ENCODE measurements around the gene KLRF1. TPM values are rescaled to one million over a fixed set of nuclear protein-coding genes. Genes with fewer than 3 reads are reported as not detected.

Gene KLRF1
- total RNA-seq, 1 experiment from 2014 or later: not detected

GRCh38 chr12:9792185-9792900, 34.9 kb upstream of the KLRF1 start:
- Histone ChIP-seq H3K36me3 (ENCODE audit: insufficient read depth, low read length) (no peaks in the 10 kb centered on the region), H2AFZ (ENCODE audit: low read length) (no peak overlapping the region), H3K27ac (ENCODE audit: low read length) (no peak overlapping the region), H3K4me2 (ENCODE audit: low read depth, low read length, poor library complexity, severe bottlenecking) (no peak overlapping the region), H3K9me2 (replicated peaks; ENCODE audit: insufficient read depth, low read length) (no peaks in the 10 kb centered on the region), H4K20me1 (ENCODE audit: insufficient read depth, low read depth, low read length) (no peaks in the 10 kb centered on the region), H3K4me1 (ENCODE audit: low read length) (peaks cover 12% of the 10 kb centered on the region), H3K27me3 (ENCODE audit: low read length) (no peaks in the 10 kb centered on the region), H3K9me3 (ENCODE audit: low read length) (no peaks in the 10 kb centered on the region), H3K79me2 (ENCODE audit: low read length) (no peaks in the 10 kb centered on the region), H3K9ac (ENCODE audit: low read length) (no peak overlapping the region), H3K4me3 (ENCODE audit: low read length) (no peak overlapping the region)
- DNase-seq: no peak

- no peak overlapping the region for H3K4me3 ChIP-seq (ENCODE audit: low read length)
- H2AFZ ChIP-seq (ENCODE audit: low read length): no peak overlapping the region
- H3K9ac ChIP-seq (ENCODE audit: low read length): no peak overlapping the region
- no peaks in the 10 kb centered on the region for H3K36me3 ChIP-seq (ENCODE audit: insufficient read depth, low read length)
- no peaks in the 10 kb centered on the region for H3K27me3 ChIP-seq (ENCODE audit: low read length)
- DNase-seq: no peak
- H3K4me2 ChIP-seq (ENCODE audit: low read depth, low read length, poor library complexity, severe bottlenecking): no peak overlapping the region
- H3K27ac ChIP-seq (ENCODE audit: low read length): no peak overlapping the region
- no peaks in the 10 kb centered on the region for H3K9me2 ChIP-seq (replicated peaks; ENCODE audit: insufficient read depth, low read length)
- H3K79me2 ChIP-seq (ENCODE audit: low read length): no peaks in the 10 kb centered on the region
- H3K4me1 ChIP-seq (ENCODE audit: low read length): peaks cover 12% of the 10 kb centered on the region
- no peaks in the 10 kb centered on the region for H4K20me1 ChIP-seq (ENCODE audit: insufficient read depth, low read depth, low read length)
- no peaks in the 10 kb centered on the region for H3K9me3 ChIP-seq (ENCODE audit: low read length)
Observed at GRCh38 chr12:9792961-9793617, 34.2 kb upstream of the KLRF1 start.

- Histone ChIP-seq H3K9me2 (replicated peaks; ENCODE audit: insufficient read depth, low read length) (no peaks in the 10 kb centered on the region), H2AFZ (ENCODE audit: low read length) (no peak overlapping the region), H3K79me2 (ENCODE audit: low read length) (no peaks in the 10 kb centered on the region), H3K27ac (ENCODE audit: low read length) (no peak overlapping the region), H4K20me1 (ENCODE audit: insufficient read depth, low read depth, low read length) (no peaks in the 10 kb centered on the region), H3K4me1 (ENCODE audit: low read length) (peaks cover 12% of the 10 kb centered on the region), H3K9me3 (ENCODE audit: low read length) (no peaks in the 10 kb centered on the region), H3K9ac (ENCODE audit: low read length) (no peak overlapping the region), H3K36me3 (ENCODE audit: insufficient read depth, low read length) (no peaks in the 10 kb centered on the region), H3K27me3 (ENCODE audit: low read length) (no peaks in the 10 kb centered on the region), H3K4me2 (ENCODE audit: low read depth, low read length, poor library complexity, severe bottlenecking) (peak overlapping the region; percentile 30), H3K4me3 (ENCODE audit: low read length) (no peak overlapping the region)
- peak; percentile 50 for DNase-seq
Observed at GRCh38 chr12:9793779-9794395, 33.4 kb upstream of the KLRF1 start.

GRCh38 chr12:9794484-9795093, 32.7 kb upstream of the KLRF1 start:
- Histone ChIP-seq H3K36me3 (ENCODE audit: insufficient read depth, low read length) (no peaks in the 10 kb centered on the region), H3K4me1 (ENCODE audit: low read length) (peaks cover 12% of the 10 kb centered on the region), H3K27me3 (ENCODE audit: low read length) (no peaks in the 10 kb centered on the region), H4K20me1 (ENCODE audit: insufficient read depth, low read depth, low read length) (no peaks in the 10 kb centered on the region), H3K4me2 (ENCODE audit: low read depth, low read length, poor library complexity, severe bottlenecking) (peak overlapping the region; percentile 30), H3K9me3 (ENCODE audit: low read length) (no peaks in the 10 kb centered on the region), H2AFZ (ENCODE audit: low read length) (no peak overlapping the region), H3K9me2 (replicated peaks; ENCODE audit: insufficient read depth, low read length) (no peaks in the 10 kb centered on the region), H3K4me3 (ENCODE audit: low read length) (no peak overlapping the region), H3K79me2 (ENCODE audit: low read length) (no peaks in the 10 kb centered on the region), H3K27ac (ENCODE audit: low read length) (no peak overlapping the region), H3K9ac (ENCODE audit: low read length) (no peak overlapping the region)
- DNase-seq: no peak

- H3K9me2 ChIP-seq (replicated peaks; ENCODE audit: insufficient read depth, low read length): no peaks in the 10 kb centered on the region
- no peak for DNase-seq
- no peaks in the 10 kb centered on the region for H3K27me3 ChIP-seq (ENCODE audit: low read length)
- H3K9me3 ChIP-seq (ENCODE audit: low read length): no peaks in the 10 kb centered on the region
- H3K4me3 ChIP-seq (ENCODE audit: low read length): no peak overlapping the region
- H4K20me1 ChIP-seq (ENCODE audit: insufficient read depth, low read depth, low read length): no peaks in the 10 kb centered on the region
- H3K4me1 ChIP-seq (ENCODE audit: low read length): peaks cover 12% of the 10 kb centered on the region
- H3K9ac ChIP-seq (ENCODE audit: low read length): no peak overlapping the region
- no peak overlapping the region for H3K27ac ChIP-seq (ENCODE audit: low read length)
- H3K36me3 ChIP-seq (ENCODE audit: insufficient read depth, low read length): no peaks in the 10 kb centered on the region
- no peaks in the 10 kb centered on the region for H3K79me2 ChIP-seq (ENCODE audit: low read length)
- no peak overlapping the region for H2AFZ ChIP-seq (ENCODE audit: low read length)
- H3K4me2 ChIP-seq (ENCODE audit: low read depth, low read length, poor library complexity, severe bottlenecking): no peak overlapping the region
Observed at GRCh38 chr12:9795945-9796344, 31.3 kb upstream of the KLRF1 start.

- H3K4me1 ChIP-seq (ENCODE audit: low read length): peaks cover 12% of the 10 kb centered on the region
- H2AFZ ChIP-seq (ENCODE audit: low read length): no peak overlapping the region
- H3K9me3 ChIP-seq (ENCODE audit: low read length): no peaks in the 10 kb centered on the region
- no peak for DNase-seq
- no peak overlapping the region for H3K4me2 ChIP-seq (ENCODE audit: low read depth, low read length, poor library complexity, severe bottlenecking)
- no peaks in the 10 kb centered on the region for H3K9me2 ChIP-seq (replicated peaks; ENCODE audit: insufficient read depth, low read length)
- H3K36me3 ChIP-seq (ENCODE audit: insufficient read depth, low read length): no peaks in the 10 kb centered on the region
- H3K9ac ChIP-seq (ENCODE audit: low read length): no peak overlapping the region
- no peaks in the 10 kb centered on the region for H3K79me2 ChIP-seq (ENCODE audit: low read length)
- H3K27ac ChIP-seq (ENCODE audit: low read length): no peak overlapping the region
- no peaks in the 10 kb centered on the region for H3K27me3 ChIP-seq (ENCODE audit: low read length)
- no peak overlapping the region for H3K4me3 ChIP-seq (ENCODE audit: low read length)
- H4K20me1 ChIP-seq (ENCODE audit: insufficient read depth, low read depth, low read length): no peaks in the 10 kb centered on the region
Observed at GRCh38 chr12:9796346-9796745, 30.9 kb upstream of the KLRF1 start.

GRCh38 chr12:9796971-9797370, 30.3 kb upstream of the KLRF1 start:
- H2AFZ ChIP-seq (ENCODE audit: low read length): no peak overlapping the region
- H3K4me3 ChIP-seq (ENCODE audit: low read length): no peak overlapping the region
- H4K20me1 ChIP-seq (ENCODE audit: insufficient read depth, low read depth, low read length): no peaks in the 10 kb centered on the region
- no peaks in the 10 kb centered on the region for H3K79me2 ChIP-seq (ENCODE audit: low read length)
- peaks cover 12% of the 10 kb centered on the region for H3K4me1 ChIP-seq (ENCODE audit: low read length)
- H3K9ac ChIP-seq (ENCODE audit: low read length): no peak overlapping the region
- no peak for DNase-seq
- H3K9me3 ChIP-seq (ENCODE audit: low read length): no peaks in the 10 kb centered on the region
- H3K27me3 ChIP-seq (ENCODE audit: low read length): no peaks in the 10 kb centered on the region
- H3K4me2 ChIP-seq (ENCODE audit: low read depth, low read length, poor library complexity, severe bottlenecking): no peak overlapping the region
- H3K9me2 ChIP-seq (replicated peaks; ENCODE audit: insufficient read depth, low read length): no peaks in the 10 kb centered on the region
- no peak overlapping the region for H3K27ac ChIP-seq (ENCODE audit: low read length)
- no peaks in the 10 kb centered on the region for H3K36me3 ChIP-seq (ENCODE audit: insufficient read depth, low read length)
